HG03159 (cell line): Measurements from ENCODE around the gene ADAMTS9.

Source experiments
- ATAC-seq: cut with Tn5 transposase; IDR thresholded peaks from one replicate; pipeline ENCODE4 v1.9.1; 2021; ENCODE audit warnings: mild to moderate bottlenecking, moderate library complexity; ENCODE audit not compliant: unreplicated experiment

ADAMTS9 gene

GRCh38 chr3:64685800-64686445, 1.9 kb downstream of the ADAMTS9 start:
- ATAC-seq: no peak

GRCh38 chr3:64685331-64685799, 2.4 kb downstream of the ADAMTS9 start:
- ATAC-seq: no peak

DNA sequence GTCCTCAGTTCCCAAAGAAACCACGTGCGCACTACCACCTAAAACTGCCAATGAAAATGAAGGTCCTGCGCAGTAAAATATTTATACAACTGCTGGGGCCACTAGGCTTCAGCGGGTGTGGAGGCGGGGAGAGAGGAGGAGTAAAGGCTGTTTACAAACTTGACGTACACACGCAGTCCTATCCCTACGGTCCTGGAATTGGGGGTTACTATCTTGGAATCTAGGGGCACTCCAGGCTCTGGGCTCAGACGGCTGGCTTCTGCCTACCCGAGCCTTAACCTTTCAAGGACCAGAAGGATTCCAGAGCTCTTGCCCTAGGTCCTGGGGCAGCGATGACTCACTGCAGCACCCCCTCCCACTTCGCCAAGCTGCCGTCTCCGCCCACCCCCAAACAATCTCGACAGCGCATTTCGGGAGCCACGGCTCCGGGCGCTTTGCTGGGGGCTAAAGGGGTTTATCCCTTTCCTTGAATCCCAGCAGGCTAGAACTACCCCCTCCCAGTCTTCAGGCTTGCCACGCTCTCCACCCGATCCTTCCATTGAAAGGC, 3.0 kb downstream of the ADAMTS9 start:
- ATAC-seq: no peak

- ATAC-seq: no peak
Measured at GRCh38 chr3:64681827-64682226, 6.0 kb downstream of the ADAMTS9 start.

DNA sequence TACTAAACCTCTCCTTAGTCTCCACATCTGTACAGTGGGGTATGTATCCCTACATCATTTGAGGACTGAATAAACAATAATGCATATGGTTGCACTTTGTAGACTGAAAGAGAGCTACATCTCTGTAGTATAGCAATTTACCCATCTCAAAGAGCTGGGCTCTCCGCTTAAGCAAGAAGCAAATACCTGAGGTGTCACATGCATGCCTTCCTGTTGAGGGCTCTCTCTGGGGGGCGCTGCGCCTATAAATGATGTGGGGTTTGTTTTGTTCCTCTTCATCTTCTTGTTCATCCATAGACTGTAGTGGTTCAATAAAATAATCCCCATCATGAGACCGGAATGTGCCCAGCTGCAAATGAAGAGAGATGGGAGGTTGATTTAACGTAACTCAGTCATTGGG, 6.8 kb downstream of the ADAMTS9 start:
- ATAC-seq: no peak

DNA sequence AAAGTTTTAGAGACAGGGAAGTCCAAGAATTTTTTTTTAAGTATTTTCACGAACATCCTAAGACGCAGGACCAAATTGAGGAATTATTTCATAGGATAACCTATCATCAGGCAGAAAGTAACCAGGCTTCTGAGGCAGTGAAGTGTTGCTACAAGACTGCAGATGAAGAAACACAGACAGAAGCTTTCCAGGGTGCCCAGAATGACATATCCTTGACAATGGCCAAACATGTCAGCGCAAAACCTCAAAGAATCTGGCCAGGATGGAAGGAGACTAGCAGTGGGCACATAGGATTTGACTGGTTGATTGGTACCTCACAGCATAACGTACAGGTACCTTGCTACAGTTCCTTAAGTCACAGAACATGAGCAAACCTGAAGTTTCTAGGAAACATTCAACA, 7.5 kb downstream of the ADAMTS9 start:
- ATAC-seq: no peak

- ATAC-seq: no peak
Measured at GRCh38 chr3:64677961-64678716, 9.7 kb downstream of the ADAMTS9 start.

DNA sequence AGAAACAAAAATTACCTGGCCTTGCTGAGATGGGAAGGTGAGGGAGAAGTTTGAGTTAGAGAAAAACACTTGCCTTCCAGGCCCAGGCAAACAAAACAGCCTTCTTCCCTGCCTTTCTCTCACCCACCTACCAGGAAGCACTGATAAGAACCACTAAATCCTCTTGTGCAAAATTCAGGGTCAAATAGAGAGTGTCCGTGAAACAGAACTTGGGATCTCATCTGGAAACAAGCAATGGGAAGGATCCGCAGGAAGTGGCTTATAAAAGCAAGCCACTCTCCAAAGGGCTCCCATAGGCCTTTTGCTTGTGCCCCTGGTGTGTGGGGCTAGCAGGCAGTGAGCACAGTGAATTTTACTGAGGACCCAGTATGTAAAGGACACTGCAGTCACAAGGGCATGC, 11.0 kb downstream of the ADAMTS9 start:
- no peak for ATAC-seq

- no peak for ATAC-seq
Measured at GRCh38 chr3:64675687-64676247, 12.0 kb downstream of the ADAMTS9 start.

- no peak for ATAC-seq
Measured at GRCh38 chr3:64674591-64675076, 13.2 kb downstream of the ADAMTS9 start.

- no peak for ATAC-seq
Measured at GRCh38 chr3:64673159-64673715, 14.6 kb downstream of the ADAMTS9 start.

- ATAC-seq: no peak
Measured at GRCh38 chr3:64668582-64669510, 19.0 kb downstream of the ADAMTS9 start.

DNA sequence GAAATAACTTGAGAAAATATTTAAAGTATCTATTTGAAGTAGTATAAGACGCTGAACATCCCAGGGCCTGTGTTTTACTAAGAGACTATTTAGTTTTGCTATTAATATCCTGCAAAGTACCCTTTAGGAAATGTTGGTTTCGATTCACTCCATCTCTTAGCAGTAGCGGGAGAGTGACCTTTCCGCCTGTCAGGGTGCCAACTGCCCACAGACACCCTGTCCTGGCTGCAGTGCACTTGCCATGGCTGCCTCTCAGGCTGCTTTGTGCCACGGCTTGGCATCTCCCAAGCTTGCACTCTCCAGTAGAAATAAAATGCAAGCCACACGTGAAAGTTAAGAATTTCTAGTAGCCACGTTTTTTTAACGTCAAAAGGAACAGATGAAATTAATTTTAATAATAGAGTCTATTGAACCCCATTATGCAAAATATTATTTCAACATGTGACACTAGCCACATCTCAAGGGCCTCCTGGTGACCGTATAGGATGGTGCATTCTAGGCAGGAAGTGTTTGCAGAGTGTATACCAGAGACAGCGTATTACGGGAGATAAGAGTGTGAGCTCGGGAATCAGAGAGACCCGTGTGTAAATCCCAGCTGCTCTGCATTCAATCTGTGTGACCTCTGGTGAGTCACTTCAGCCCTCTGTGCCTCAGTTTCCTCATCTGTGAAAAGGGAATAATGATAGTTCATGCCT, 19.8 kb downstream of the ADAMTS9 start:
- no peak for ATAC-seq

DNA sequence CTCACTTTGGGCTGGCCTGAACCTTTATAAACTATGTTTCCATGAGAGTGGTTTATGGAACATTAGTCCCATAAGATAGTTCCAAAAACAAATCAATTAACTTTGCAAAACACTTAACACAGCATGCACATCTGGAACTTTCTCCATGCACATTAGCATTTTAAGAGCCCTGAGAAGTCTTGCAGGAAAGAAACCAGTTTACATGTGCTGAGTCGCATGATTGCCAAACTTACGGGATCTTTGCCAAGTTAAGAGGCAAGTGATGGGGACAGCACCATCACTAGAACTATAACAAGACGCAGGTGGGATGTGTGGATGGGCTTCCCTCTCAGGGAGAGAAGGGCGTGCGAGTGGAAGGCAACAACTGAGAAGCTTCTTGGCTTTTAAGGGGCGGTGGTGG, 20.7 kb downstream of the ADAMTS9 start:
- no peak for ATAC-seq

DNA sequence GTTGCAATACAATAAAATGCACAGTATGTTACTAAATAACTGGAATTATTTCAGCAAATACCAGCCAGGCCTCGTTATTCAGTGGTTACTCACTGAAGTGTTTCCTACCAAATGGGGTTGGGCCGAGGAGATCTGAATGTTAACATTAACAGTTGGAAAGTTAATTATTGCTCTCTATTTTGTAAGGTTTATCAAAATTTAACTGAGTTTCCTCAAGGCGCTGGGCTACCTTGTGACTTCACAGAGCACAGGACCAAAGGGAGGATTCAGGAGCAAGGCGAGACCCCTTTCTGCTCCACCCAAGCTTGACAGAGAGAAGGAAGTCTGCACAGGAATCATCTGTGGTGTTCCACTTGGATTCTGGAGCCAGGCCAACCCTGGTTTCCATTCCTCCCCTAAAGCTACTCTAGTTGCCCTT, 21.6 kb downstream of the ADAMTS9 start:
- no peak for ATAC-seq

GRCh38 chr3:64664397-64664796, 23.4 kb downstream of the ADAMTS9 start:
- ATAC-seq: no peak

- no peak for ATAC-seq
Measured at GRCh38 chr3:64659617-64659978, 28.2 kb downstream of the ADAMTS9 start.

GRCh38 chr3:64658001-64658400, 29.8 kb downstream of the ADAMTS9 start:
- no peak for ATAC-seq

DNA sequence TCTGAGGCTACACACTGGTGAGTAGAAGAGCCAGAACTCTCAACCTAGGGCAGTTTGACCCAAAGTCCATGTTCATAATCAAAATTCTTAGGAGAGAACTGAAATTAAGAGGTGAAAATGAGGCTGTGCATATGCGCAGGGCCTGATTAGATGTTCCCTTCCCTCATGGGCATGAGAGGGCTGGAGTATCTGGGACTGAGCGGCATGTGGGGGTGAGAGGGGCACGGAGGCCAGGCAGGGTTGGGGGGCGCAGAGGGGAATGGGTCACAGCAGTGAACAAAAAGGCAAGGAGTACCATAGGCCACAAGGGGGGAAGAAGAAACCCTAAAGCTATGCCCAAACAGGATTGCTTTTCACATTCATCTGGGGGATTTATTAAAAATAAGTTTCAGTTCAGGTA, 31.3 kb downstream of the ADAMTS9 start:
- no peak for ATAC-seq

GRCh38 chr3:64655160-64655559, 32.6 kb downstream of the ADAMTS9 start:
- ATAC-seq: no peak
